ENCODE results near the gene CD40LG. TPM values are rescaled to one million over a fixed set of nuclear protein-coding genes. Genes with fewer than 3 reads are reported as not detected.

The CD40LG gene
- total RNA-seq, 2 donors from 2014 or later, result 0.16 TPM; not detected in 1

- Histone ChIP-seq H3K36me3 (peaks cover 43% of the 10 kb centered on the region), H3K4me1 (no peaks in the 10 kb centered on the region), H3K9me3 (peaks cover 0 to 14% of the 10 kb centered on the region in 2 donors), H3K27me3 (no peaks in the 10 kb centered on the region), H3K27ac (no peak overlapping the region), H3K4me3 (no peak overlapping the region)
- no peak for DNase-seq (ENCODE audit: low spot score)
- no peak for TF ChIP-seq CTCF (IDR thresholded peaks at IDR 0.05)
Observed at GRCh38 chrX:136667446-136668168, 19.6 kb downstream of the CD40LG start.

- Histone ChIP-seq H3K4me3 (no peak overlapping the region), H3K9me3 (no peaks in the 10 kb centered on the region), H3K27ac (no peak overlapping the region), H3K27me3 (no peaks in the 10 kb centered on the region), H3K4me1 (no peaks in the 10 kb centered on the region), H3K36me3 (peaks cover 37% of the 10 kb centered on the region)
- no peak for TF ChIP-seq CTCF (IDR thresholded peaks at IDR 0.05)
- no peak for DNase-seq (ENCODE audit: low spot score)
Observed at GRCh38 chrX:136671006-136671610, 23.1 kb downstream of the CD40LG start.

GRCh38 chrX:136674270-136674985 lies 26.5 kb downstream of the CD40LG start:
- Histone ChIP-seq H3K27ac (no peak overlapping the region), H3K4me3 (no peak overlapping the region), H3K9me3 (no peaks in the 10 kb centered on the region), H3K36me3 (peaks cover 16% of the 10 kb centered on the region), H3K4me1 (no peaks in the 10 kb centered on the region), H3K27me3 (no peaks in the 10 kb centered on the region)
- no peak for TF ChIP-seq CTCF (IDR thresholded peaks at IDR 0.05)
- no peak for DNase-seq (ENCODE audit: low spot score)

- Histone ChIP-seq H3K4me3 (no peak overlapping the region), H3K27me3 (no peaks in the 10 kb centered on the region), H3K27ac (no peak overlapping the region), H3K9me3 (no peaks in the 10 kb centered on the region), H3K36me3 (no peaks in the 10 kb centered on the region), H3K4me1 (no peaks in the 10 kb centered on the region)
- no peak for DNase-seq (ENCODE audit: low spot score)
- TF ChIP-seq CTCF (IDR thresholded peaks at IDR 0.05), result no peak
Observed at GRCh38 chrX:136679531-136679930, 31.6 kb downstream of the CD40LG start.

- Histone ChIP-seq H3K4me1 (no peaks in the 10 kb centered on the region), H3K27me3 (no peaks in the 10 kb centered on the region), H3K4me3 (no peak overlapping the region), H3K36me3 (peaks cover 8% of the 10 kb centered on the region), H3K9me3 (no peaks in the 10 kb centered on the region), H3K27ac (no peak overlapping the region)
- no peak for TF ChIP-seq CTCF (IDR thresholded peaks at IDR 0.05)
- DNase-seq (ENCODE audit: low spot score), result no peak
Observed at GRCh38 chrX:136684120-136684519, 36.2 kb downstream of the CD40LG start.

Data from right atrium auricular region (tissue), 2 donors.